Stimulated activated naive B cell treated with anti-CD40 and anti-IgM and Interleukin-4, amounts not matched to agents 10 μg/mL and 1 μg/mL and 100 μg/mL, for 72 hours (primary cell): ENCODE results near the gene PHKA2.

ENCODE experiments used
- ATAC-seq, 2 donors: fragments of 150-1000 bp; cut with Tn5 transposase; replicated peaks; 2 replicates each; pipeline ENCODE4 v1.10.0; 2021; ENCODE audit warnings: moderate library complexity in 1 of 2
- DNase-seq: peaks from one replicate; pipeline ENCODE4 v3.0.0; 2021
- H3K27ac Mint-ChIP-seq: one replicate; pipeline ENCODE4 v1.8.0; 2022; ENCODE audit warnings: mild to moderate bottlenecking, mixed read lengths
- H3K27me3 Mint-ChIP-seq, 2 donors: one replicate each; pipeline ENCODE4 v1.8.0; 2022; ENCODE audit warnings: mixed read lengths in 2 of 2
- H3K36me3 Mint-ChIP-seq, 2 donors: one replicate each; pipeline ENCODE4 v1.8.0; 2022; ENCODE audit warnings: mixed read lengths in 2 of 2, mild to moderate bottlenecking in 1 of 2
- H3K4me1 Mint-ChIP-seq, 2 donors: one replicate each; pipeline ENCODE4 v1.8.0; 2022; ENCODE audit warnings: mixed read lengths in 2 of 2, mild to moderate bottlenecking in 1 of 2
- H3K4me3 Mint-ChIP-seq, 2 donors: one replicate each; pipeline ENCODE4 v1.8.0; 2022; ENCODE audit warnings: mild to moderate bottlenecking in 2 of 2, mixed read lengths in 2 of 2, moderate library complexity in 1 of 2
- H3K9me3 Mint-ChIP-seq, 2 donors: one replicate each; pipeline ENCODE4 v1.8.0; 2022; ENCODE audit warnings: mixed read lengths in 2 of 2, mild to moderate bottlenecking in 1 of 2

The PHKA2 gene

GRCh38 chrX:18895189-18895951 lies 88.5 kb downstream of the PHKA2 start:
- Mint-ChIP-seq H3K9me3 (no peaks in the 10 kb centered on the region), H3K27me3 (no peaks in the 10 kb centered on the region), H3K36me3 (peaks cover 4 to 8% of the 10 kb centered on the region in 2 donors), H3K27ac (no peak overlapping the region), H3K4me3 (no peak overlapping the region), H3K4me1 (no peaks in the 10 kb centered on the region)
- no peak for ATAC-seq
- DNase-seq, result no peak

DNA sequence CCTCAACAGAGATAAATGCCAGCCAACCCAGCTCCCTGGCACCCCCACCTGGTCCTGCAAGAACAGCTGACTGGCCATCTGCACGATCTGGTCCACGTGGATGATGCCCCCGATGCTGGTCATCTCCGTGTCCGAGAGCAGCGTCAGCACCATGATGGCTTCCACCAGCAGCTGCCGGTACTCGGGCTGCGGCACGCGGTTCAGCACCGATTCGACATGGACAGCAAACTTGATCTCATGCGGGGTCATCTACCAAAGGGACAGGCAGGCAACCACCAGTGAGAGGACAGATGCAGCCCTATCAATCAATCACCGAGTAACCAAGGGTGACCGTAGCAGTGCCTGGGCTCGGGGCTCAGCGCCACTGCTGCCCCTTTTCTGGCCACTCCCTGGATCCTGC lies 89.8 kb downstream of the PHKA2 start:
- H3K27me3 Mint-ChIP-seq, result no peaks in the 10 kb centered on the region
- ATAC-seq (no peak), DNase-seq (no peak)
- H3K36me3 Mint-ChIP-seq, result peaks cover 3 to 5% of the 10 kb centered on the region in 2 donors
- H3K9me3 Mint-ChIP-seq, result no peaks in the 10 kb centered on the region
- no peaks in the 10 kb centered on the region for H3K4me1 Mint-ChIP-seq
- no peak overlapping the region for H3K27ac Mint-ChIP-seq
- H3K4me3 Mint-ChIP-seq, result no peak overlapping the region

- Mint-ChIP-seq H3K36me3 (peaks cover 2 to 5% of the 10 kb centered on the region in 2 donors), H3K27ac (no peak overlapping the region), H3K4me1 (no peaks in the 10 kb centered on the region), H3K9me3 (no peaks in the 10 kb centered on the region), H3K27me3 (no peaks in the 10 kb centered on the region), H3K4me3 (no peak overlapping the region)
- no peak for ATAC-seq
- DNase-seq, result no peak
Measured at GRCh38 chrX:18893536-18893935, 90.4 kb downstream of the PHKA2 start.

GRCh38 chrX:18892899-18893298 lies 91.0 kb downstream of the PHKA2 start:
- Mint-ChIP-seq H3K4me1 (peaks cover 0 to under 1% of the 10 kb centered on the region in 2 donors), H3K27me3 (no peaks in the 10 kb centered on the region), H3K27ac (no peak overlapping the region), H3K4me3 (no peak overlapping the region), H3K9me3 (no peaks in the 10 kb centered on the region), H3K36me3 (peaks cover 2 to 5% of the 10 kb centered on the region in 2 donors)
- DNase-seq (no peak), ATAC-seq (no peak)

GRCh38 chrX:18891548-18891945 lies 92.4 kb downstream of the PHKA2 start:
- H3K27me3 Mint-ChIP-seq, result no peaks in the 10 kb centered on the region
- H3K9me3 Mint-ChIP-seq, result no peaks in the 10 kb centered on the region
- no peak overlapping the region for H3K4me3 Mint-ChIP-seq
- no peak for DNase-seq
- no peak overlapping the region for H3K27ac Mint-ChIP-seq
- peaks cover 4 to 10% of the 10 kb centered on the region in 2 donors for H3K4me1 Mint-ChIP-seq
- peaks cover 0 to 5% of the 10 kb centered on the region in 2 donors for H3K36me3 Mint-ChIP-seq
- ATAC-seq, result no peak

DNA sequence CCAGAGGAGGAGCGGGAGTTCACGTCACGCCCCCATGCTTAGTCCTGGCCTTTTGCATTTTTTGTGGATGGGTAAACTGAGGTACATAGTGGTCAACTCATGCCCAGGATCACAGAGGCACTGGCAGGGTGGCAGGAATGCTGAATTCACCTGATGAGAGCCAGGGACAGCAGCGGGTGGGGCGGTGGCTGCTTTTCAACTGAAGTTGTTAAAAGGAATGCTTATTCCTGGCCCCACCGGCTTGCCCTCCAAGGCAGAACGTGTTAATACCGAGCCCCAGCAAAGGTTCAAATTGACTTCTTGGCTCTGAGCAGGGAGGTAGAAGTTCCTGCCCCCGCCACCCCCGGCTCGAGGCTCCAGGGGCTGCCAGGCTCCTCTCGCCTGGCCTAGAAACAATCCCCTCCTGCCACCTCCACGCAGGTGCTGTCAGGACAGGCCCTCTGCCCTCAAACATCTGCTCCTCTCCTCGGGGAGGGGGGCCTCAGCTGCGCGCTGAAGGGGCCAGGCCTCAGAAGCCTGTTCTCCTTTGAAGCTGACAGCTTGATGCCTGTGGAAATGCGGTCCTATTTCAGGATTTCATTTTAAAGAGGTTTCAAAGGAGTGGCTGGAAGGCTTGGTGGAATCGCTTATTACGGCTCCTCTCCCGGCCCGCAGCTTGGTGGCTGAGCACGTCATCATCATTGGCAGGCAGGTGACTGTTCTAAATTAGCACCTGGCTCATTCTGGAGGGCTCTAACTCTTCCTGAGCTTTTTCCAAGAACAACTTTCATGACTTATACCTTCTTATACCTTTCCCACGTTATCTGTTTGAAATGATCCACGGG lies 93.0 kb downstream of the PHKA2 start:
- no peak overlapping the region for H3K27ac Mint-ChIP-seq

GRCh38 chrX:18890049-18890381 lies 93.9 kb downstream of the PHKA2 start:
- Mint-ChIP-seq H3K4me3 (no peak overlapping the region), H3K36me3 (peaks cover 0 to 5% of the 10 kb centered on the region in 2 donors), H3K4me1 (peaks cover 13 to 18% of the 10 kb centered on the region in 2 donors), H3K9me3 (no peaks in the 10 kb centered on the region), H3K27me3 (no peaks in the 10 kb centered on the region), H3K27ac (no peak overlapping the region)
- ATAC-seq (no peak), DNase-seq (no peak)

More for the DNA sequence above, 93.0 kb downstream of the PHKA2 start:
- DNase-seq (no peak), ATAC-seq (no peak)
- H3K36me3 Mint-ChIP-seq, result peaks cover 0 to 5% of the 10 kb centered on the region in 2 donors
- no peak overlapping the region for H3K4me3 Mint-ChIP-seq
- peaks cover 9 to 10% of the 10 kb centered on the region in 2 donors for H3K4me1 Mint-ChIP-seq
- H3K9me3 Mint-ChIP-seq, result no peaks in the 10 kb centered on the region
- no peaks in the 10 kb centered on the region for H3K27me3 Mint-ChIP-seq

DNA sequence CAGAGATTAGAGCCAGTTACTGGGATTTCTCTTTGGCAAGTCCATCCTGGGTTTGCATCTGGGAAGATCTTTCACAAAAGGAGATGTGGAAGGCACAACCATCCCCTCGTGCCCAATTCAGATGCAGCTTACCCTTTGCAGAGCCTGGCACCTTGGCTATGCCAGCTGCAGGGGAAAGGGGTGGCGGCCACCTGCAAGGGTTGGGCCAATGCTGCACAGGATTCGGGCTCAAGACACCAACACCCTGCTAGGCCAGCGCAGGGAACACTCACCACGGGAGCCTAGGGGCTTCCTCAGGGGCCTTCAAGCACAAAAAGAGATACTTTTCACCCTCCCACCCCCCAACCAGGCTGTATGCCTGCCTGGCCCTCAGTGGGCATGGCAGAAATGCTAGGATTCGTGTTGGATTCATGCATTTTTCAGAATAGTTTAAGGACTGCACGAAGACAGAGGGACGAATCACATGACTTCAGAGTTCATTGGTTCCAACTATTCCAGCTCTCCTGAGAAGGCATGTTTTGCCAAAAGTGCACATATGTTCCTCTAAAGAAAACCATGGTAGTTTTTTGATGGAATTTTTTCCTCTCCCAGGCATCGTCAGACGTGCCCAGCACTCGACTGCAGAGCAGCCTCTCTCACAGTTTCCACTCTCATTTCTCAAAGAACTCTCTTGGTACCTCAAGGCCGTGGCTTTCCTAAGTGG lies 94.4 kb downstream of the PHKA2 start:
- H3K4me1 Mint-ChIP-seq, result peaks cover 13 to 18% of the 10 kb centered on the region in 2 donors
- H3K27me3 Mint-ChIP-seq, result no peaks in the 10 kb centered on the region
- H3K27ac Mint-ChIP-seq, result no peak overlapping the region
- DNase-seq, result no peak
- no peak overlapping the region for H3K4me3 Mint-ChIP-seq
- H3K36me3 Mint-ChIP-seq, result peaks cover 0 to 5% of the 10 kb centered on the region in 2 donors
- no peaks in the 10 kb centered on the region for H3K9me3 Mint-ChIP-seq
- ATAC-seq, result no peak

- Mint-ChIP-seq H3K4me3 (no peak overlapping the region), H3K36me3 (peaks cover 0 to 2% of the 10 kb centered on the region in 2 donors), H3K27ac (no peak overlapping the region), H3K27me3 (no peaks in the 10 kb centered on the region), H3K9me3 (no peaks in the 10 kb centered on the region), H3K4me1 (peaks cover 13 to 18% of the 10 kb centered on the region in 2 donors)
- DNase-seq, result no peak
- ATAC-seq, result no peak
Measured at GRCh38 chrX:18888281-18888680, 95.6 kb downstream of the PHKA2 start.

DNA sequence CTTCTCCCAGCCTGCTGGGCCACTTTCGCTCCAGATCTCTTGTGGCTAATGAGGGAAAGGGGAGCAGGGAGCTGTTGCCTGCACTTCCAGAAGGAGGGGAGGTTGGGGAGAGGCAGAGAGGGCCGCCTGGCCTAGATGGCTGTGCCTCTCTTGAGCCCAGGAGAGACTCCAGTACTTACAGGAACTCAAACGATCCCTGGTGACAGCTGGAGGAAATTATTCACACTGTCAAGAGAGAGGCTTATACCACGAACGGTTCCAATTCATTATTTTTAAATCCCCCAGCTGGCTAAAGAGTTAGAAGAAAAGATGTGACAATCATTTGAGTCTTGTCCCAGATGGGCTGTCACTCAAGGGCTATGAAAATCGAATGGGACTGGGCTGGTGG lies 96.1 kb downstream of the PHKA2 start:
- Mint-ChIP-seq H3K9me3 (no peaks in the 10 kb centered on the region), H3K27me3 (no peaks in the 10 kb centered on the region), H3K4me3 (peak overlapping the region in 1 of 2 donors; percentile 88), H3K27ac (peak overlapping the region; percentile 43), H3K36me3 (no peaks in the 10 kb centered on the region), H3K4me1 (peaks cover 13 to 18% of the 10 kb centered on the region in 2 donors)
- no peak for ATAC-seq
- DNase-seq, result no peak

GRCh38 chrX:18887177-18887824 lies 96.6 kb downstream of the PHKA2 start:
- Mint-ChIP-seq H3K4me1 (peaks cover 13 to 18% of the 10 kb centered on the region in 2 donors), H3K36me3 (peaks cover 0 to 2% of the 10 kb centered on the region in 2 donors), H3K4me3 (peak overlapping the region; percentile 87 to 88), H3K27ac (peak overlapping the region; percentile 25), H3K27me3 (no peaks in the 10 kb centered on the region), H3K9me3 (no peaks in the 10 kb centered on the region)
- no peak for ATAC-seq
- DNase-seq, result no peak

DNA sequence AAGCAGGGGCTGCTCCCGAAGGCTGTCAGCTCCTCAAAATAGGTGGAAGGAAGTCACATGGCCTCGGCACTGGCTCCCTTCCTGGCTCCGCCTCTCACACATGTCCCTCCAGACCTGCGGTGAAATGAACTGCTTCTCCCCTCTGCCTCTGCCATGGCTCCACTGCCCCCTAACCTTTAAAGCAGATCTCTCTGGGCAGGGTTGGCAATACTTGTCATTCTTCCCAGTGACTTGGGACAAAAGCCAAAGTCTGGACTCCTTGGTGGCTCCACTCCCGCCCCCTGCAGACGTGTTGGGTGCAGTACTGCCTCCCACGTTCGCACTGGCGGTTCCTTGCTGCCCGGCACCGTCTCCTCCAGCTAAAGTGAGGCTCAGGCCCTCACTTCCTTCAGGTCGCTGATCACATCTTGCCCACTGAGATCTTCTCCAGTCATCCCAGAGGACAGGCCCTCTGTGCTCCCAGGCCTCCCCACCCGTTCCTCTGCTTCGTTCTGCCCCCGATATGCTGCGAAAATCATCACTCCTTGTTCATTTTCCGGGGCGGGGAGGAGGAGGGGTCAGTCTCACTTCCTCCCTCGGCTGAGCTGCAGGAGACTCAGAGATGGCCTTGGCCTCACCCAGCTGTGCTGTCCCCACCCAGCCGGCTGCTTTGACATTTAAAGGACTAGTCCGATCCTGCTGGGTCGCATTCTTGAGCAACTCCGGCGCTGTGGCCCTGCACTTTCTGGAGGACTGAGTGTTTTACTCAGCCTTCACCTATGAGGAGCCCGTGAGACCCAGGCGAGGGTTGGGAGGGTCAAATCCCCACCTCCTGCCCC lies 97.4 kb downstream of the PHKA2 start:
- no peaks in the 10 kb centered on the region for H3K9me3 Mint-ChIP-seq
- peaks cover 13 to 18% of the 10 kb centered on the region in 2 donors for H3K4me1 Mint-ChIP-seq

DNA sequence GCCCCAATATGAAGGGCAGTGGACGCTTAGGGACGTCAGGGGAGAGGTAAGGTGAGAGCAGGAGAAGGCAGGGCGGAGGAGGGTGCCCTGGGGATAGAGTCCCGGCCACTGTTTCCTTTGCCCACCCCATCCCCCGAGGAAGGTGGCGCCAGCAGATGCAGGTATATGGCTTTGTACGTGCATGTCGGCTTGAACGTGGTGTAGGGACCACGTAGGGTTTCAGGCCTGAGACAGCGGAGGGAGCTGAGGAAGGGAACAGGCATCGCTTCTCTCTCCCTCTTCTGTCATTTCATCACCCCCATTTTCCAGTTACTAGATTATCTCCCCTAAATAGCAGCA lies 97.9 kb downstream of the PHKA2 start:
- Mint-ChIP-seq H3K27me3 (no peaks in the 10 kb centered on the region), H3K4me1 (peaks cover 13 to 18% of the 10 kb centered on the region in 2 donors), H3K36me3 (peaks cover 0 to 3% of the 10 kb centered on the region in 2 donors), H3K27ac (peak overlapping the region; percentile 93), H3K4me3 (peak overlapping the region; percentile 87 to 88), H3K9me3 (no peaks in the 10 kb centered on the region)
- peak; percentile 48 to 53 for ATAC-seq
- no peak for DNase-seq

More for the DNA sequence above, 97.4 kb downstream of the PHKA2 start:
- H3K27me3 Mint-ChIP-seq, result no peaks in the 10 kb centered on the region
- peak overlapping the region; percentile 93 for H3K27ac Mint-ChIP-seq
- peak; percentile 81 to 83 for ATAC-seq
- H3K36me3 Mint-ChIP-seq, result peaks cover 0 to 3% of the 10 kb centered on the region in 2 donors
- DNase-seq, result peak; percentile 54
- peak overlapping the region; percentile 87 to 88 for H3K4me3 Mint-ChIP-seq
